CD4-positive, alpha-beta T cell (primary cell): ENCODE data around the gene XRCC3. TPM values are rescaled to one million over a fixed set of nuclear protein-coding genes. Genes with fewer than 3 reads are reported as not detected.

Experiments
- ATAC-seq: fragments of 200-7000 bp; cut with Tn5 transposase; one replicate; pipeline ENCODE4 v1.10.0; 2022; ENCODE audit warnings: mild to moderate bottlenecking; ENCODE audit not compliant: poor library complexity
- CTCF ChIA-PET: fragments of 350-600 bp; sonication (Branson Sonifier 250); formaldehyde crosslinking; loops from one replicate; lab custom pipeline; 2021; ENCODE audit warnings: antibody characterized with exemption, inconsistent platforms; lab: Charles Lee
- POLR2A ChIA-PET: fragments of 350-600 bp; sonication (Branson Sonifier 250); formaldehyde crosslinking; loops from one replicate; lab custom pipeline; 2021; ENCODE audit warnings: antibody characterized with exemption, inconsistent platforms; lab: Charles Lee
- DNase-seq, 14 experiments: peaks; one replicate each; pipeline ENCODE4 v3.0.0-alpha.2; 2013 to 2020; ENCODE audit warnings: mixed read lengths in 2 of 14
- H3K27ac ChIP-seq, 2 donors: one replicate each; pipeline versions ENCODE4 v1.5.1 to v1.7.0; 2013; ENCODE audit warnings: low read length in 2 of 2, low read depth in 1 of 2, mild to moderate bottlenecking in 1 of 2
- H3K27me3 ChIP-seq, 2 experiments: 1 replicate in 1 of 2; 2 replicates in 1 of 2; pipeline versions ENCODE4 v1.6.1 to v1.7.0; 2013; ENCODE audit warnings: low read length in 2 of 2, control low read depth in 1 of 2, mild to moderate bottlenecking in 1 of 2, moderate library complexity in 1 of 2; ENCODE audit not compliant: insufficient read depth in 2 of 2, control insufficient read depth in 1 of 2
- H3K36me3 ChIP-seq: one replicate; pipeline ENCODE4 v1.6.1; 2013; ENCODE audit warnings: low read length, control low read depth; ENCODE audit not compliant: insufficient read depth
- H3K4me1 ChIP-seq: one replicate; pipeline ENCODE4 v1.6.1; 2013; ENCODE audit warnings: low read length, control low read depth; ENCODE audit not compliant: insufficient read depth
- H3K4me3 ChIP-seq: one replicate; pipeline ENCODE4 v1.5.1; 2013; ENCODE audit warnings: mild to moderate bottlenecking, low read length, moderate library complexity
- H3K9me3 ChIP-seq, 2 experiments: 1 replicate in 1 of 2; 2 replicates in 1 of 2; pipeline versions ENCODE4 v1.6.1 to v1.7.0; 2013; ENCODE audit warnings: low read length in 2 of 2, mild to moderate bottlenecking in 2 of 2, control low read depth in 1 of 2, moderate library complexity in 1 of 2; ENCODE audit not compliant: control insufficient read depth in 1 of 2, insufficient read depth in 1 of 2
- H3K27ac Mint-ChIP-seq: one replicate; pipeline ENCODE4 v1.8.0; 2020; ENCODE audit warnings: mixed read lengths
- H3K27me3 Mint-ChIP-seq: one replicate; pipeline ENCODE4 v1.8.0; 2021; ENCODE audit warnings: mixed read lengths
- H3K36me3 Mint-ChIP-seq: one replicate; pipeline ENCODE4 v1.8.0; 2021; ENCODE audit warnings: low read depth, mixed read lengths
- H3K4me1 Mint-ChIP-seq: one replicate; pipeline ENCODE4 v1.8.0; 2021; ENCODE audit warnings: low read depth, mixed read lengths
- H3K4me3 Mint-ChIP-seq: one replicate; pipeline ENCODE4 v1.8.0; 2020; ENCODE audit warnings: mild to moderate bottlenecking, mixed read lengths
- H3K9me3 Mint-ChIP-seq: one replicate; pipeline ENCODE4 v1.8.0; 2020; ENCODE audit warnings: mixed read lengths
- intact Hi-C, 2 experiments: fragments of 100-400 bp; cut with DNase I in 1 of 2; cut with micrococcal nuclease in 1 of 2; formaldehyde crosslinking; loops; one replicate each; pipeline versions ENCODE4 v1.15.1 to v1.9.0; 2023 to 2025; cut with DNase I, micrococcal nuclease
- total RNA-seq, 174 experiments: library from RNA in 2 of 174; stranded (reverse) in 2 of 174; gene quantifications; one replicate each; pipeline ENCODE4 v1.2.3 and lab custom pipeline; 2021 to 2026
- TF ChIP-seq, protein P1 (sequence below): fragments of 200-600 bp; IDR thresholded peaks from one replicate; pipeline ENCODE4 v1.8.0; 2022; ENCODE audit warnings: antibody characterized with exemption, mild to moderate bottlenecking

XRCC3 gene
- total RNA-seq, 2 experiments from 2014 or later = 4.6 to 4.8 TPM

- Mint-ChIP-seq H3K4me3 (no peak overlapping the region), H3K36me3 (peaks cover 46% of the 10 kb centered on the region), H3K4me1 (no peaks in the 10 kb centered on the region), H3K27ac (no peak overlapping the region), H3K9me3 (no peaks in the 10 kb centered on the region), H3K27me3 (no peaks in the 10 kb centered on the region)
- Histone ChIP-seq H3K9me3 (no peaks in the 10 kb centered on the region), H3K36me3 (peaks cover 43% of the 10 kb centered on the region), H3K27ac (no peak overlapping the region), H3K27me3 (no peaks in the 10 kb centered on the region), H3K4me1 (no peaks in the 10 kb centered on the region), H3K4me3 (no peak overlapping the region)
- intact Hi-C loops = no loop called here
- POLR2A ChIA-PET = no interaction called here
- TF ChIP-seq, protein P1, sequence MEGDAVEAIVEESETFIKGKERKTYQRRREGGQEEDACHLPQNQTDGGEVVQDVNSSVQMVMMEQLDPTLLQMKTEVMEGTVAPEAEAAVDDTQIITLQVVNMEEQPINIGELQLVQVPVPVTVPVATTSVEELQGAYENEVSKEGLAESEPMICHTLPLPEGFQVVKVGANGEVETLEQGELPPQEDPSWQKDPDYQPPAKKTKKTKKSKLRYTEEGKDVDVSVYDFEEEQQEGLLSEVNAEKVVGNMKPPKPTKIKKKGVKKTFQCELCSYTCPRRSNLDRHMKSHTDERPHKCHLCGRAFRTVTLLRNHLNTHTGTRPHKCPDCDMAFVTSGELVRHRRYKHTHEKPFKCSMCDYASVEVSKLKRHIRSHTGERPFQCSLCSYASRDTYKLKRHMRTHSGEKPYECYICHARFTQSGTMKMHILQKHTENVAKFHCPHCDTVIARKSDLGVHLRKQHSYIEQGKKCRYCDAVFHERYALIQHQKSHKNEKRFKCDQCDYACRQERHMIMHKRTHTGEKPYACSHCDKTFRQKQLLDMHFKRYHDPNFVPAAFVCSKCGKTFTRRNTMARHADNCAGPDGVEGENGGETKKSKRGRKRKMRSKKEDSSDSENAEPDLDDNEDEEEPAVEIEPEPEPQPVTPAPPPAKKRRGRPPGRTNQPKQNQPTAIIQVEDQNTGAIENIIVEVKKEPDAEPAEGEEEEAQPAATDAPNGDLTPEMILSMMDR = no peak
- ATAC-seq = no peak
- DNase-seq = no peak
- CTCF ChIA-PET = no interaction called here
Measured at GRCh38 chr14:103733651-103734050, 18.4 kb upstream of the XRCC3 start.

- H3K27me3 ChIP-seq = no peaks in the 10 kb centered on the region
- intact Hi-C loops = no loop called here
- no peak overlapping the region for H3K4me3 Mint-ChIP-seq
- H3K4me3 ChIP-seq = no peak overlapping the region
- no peak overlapping the region for H3K27ac ChIP-seq
- no peak overlapping the region for H3K27ac Mint-ChIP-seq
- ChIA-PET CTCF (no interaction called here), POLR2A (no interaction called here)
- no peak for DNase-seq
- H3K9me3 Mint-ChIP-seq = no peaks in the 10 kb centered on the region
- ATAC-seq = no peak
- no peaks in the 10 kb centered on the region for H3K27me3 Mint-ChIP-seq
- no peaks in the 10 kb centered on the region for H3K4me1 Mint-ChIP-seq
- TF ChIP-seq, protein P1 = no peak
- H3K4me1 ChIP-seq = no peaks in the 10 kb centered on the region
- no peaks in the 10 kb centered on the region for H3K9me3 ChIP-seq
- H3K36me3 ChIP-seq = peaks cover 42% of the 10 kb centered on the region
- H3K36me3 Mint-ChIP-seq = peaks cover 41% of the 10 kb centered on the region
Measured at GRCh38 chr14:103732868-103733620, 17.8 kb upstream of the XRCC3 start.

- Histone ChIP-seq H3K4me1 (no peaks in the 10 kb centered on the region), H3K36me3 (peaks cover 42% of the 10 kb centered on the region), H3K9me3 (no peaks in the 10 kb centered on the region), H3K4me3 (no peak overlapping the region), H3K27ac (no peak overlapping the region), H3K27me3 (no peaks in the 10 kb centered on the region)
- no peak for DNase-seq
- Mint-ChIP-seq H3K4me3 (no peak overlapping the region), H3K9me3 (no peaks in the 10 kb centered on the region), H3K36me3 (peaks cover 34% of the 10 kb centered on the region), H3K27me3 (no peaks in the 10 kb centered on the region), H3K27ac (no peak overlapping the region), H3K4me1 (no peaks in the 10 kb centered on the region)
- CTCF ChIA-PET = no interaction called here
- TF ChIP-seq, protein P1 = no peak
- intact Hi-C loops = no loop called here
- POLR2A ChIA-PET = no interaction called here
- ATAC-seq = no peak
Measured at GRCh38 chr14:103731916-103732867, 16.9 kb upstream of the XRCC3 start.
